Activated CD4-positive, alpha-beta T cell treated with anti-CD3 and anti-CD28 coated beads for 36 hours (primary cell): ENCODE results near the gene TKT. TPM values are rescaled to one million over a fixed set of nuclear protein-coding genes. Genes with fewer than 3 reads are reported as not detected.
"Not testable (repeated sequence)": the region's sequence is repeated elsewhere in the genome, so short reads cannot be mapped to it uniquely, and the experiment has no call there.

Source experiments
- ATAC-seq: fragments of 200-7000 bp; cut with Tn5 transposase; one replicate; pipeline ENCODE4 v1.10.0; 2021; ENCODE audit warnings: mild to moderate bottlenecking, moderate library complexity
- CTCF ChIA-PET: fragments of 350-600 bp; sonication (Branson Sonifier 250); formaldehyde crosslinking; loops from one replicate; lab custom pipeline; 2021; ENCODE audit warnings: antibody characterized with exemption; lab: Charles Lee
- POLR2A ChIA-PET: fragments of 350-600 bp; sonication (Branson Sonifier 250); formaldehyde crosslinking; loops from one replicate; lab custom pipeline; 2021; ENCODE audit warnings: antibody characterized with exemption, inconsistent platforms; lab: Charles Lee
- DNase-seq: peaks from one replicate; pipeline ENCODE4 v3.0.0-alpha.2; 2020
- H3K27ac Mint-ChIP-seq: one replicate; pipeline ENCODE4 v1.8.0; 2021; ENCODE audit warnings: mixed read lengths
- H3K27me3 Mint-ChIP-seq: one replicate; pipeline ENCODE4 v1.8.0; 2021; ENCODE audit warnings: mixed read lengths
- H3K36me3 Mint-ChIP-seq: one replicate; pipeline ENCODE4 v1.8.0; 2021; ENCODE audit warnings: low read depth, mixed read lengths
- H3K4me1 Mint-ChIP-seq: one replicate; pipeline ENCODE4 v1.8.0; 2021; ENCODE audit warnings: mixed read lengths
- H3K4me3 Mint-ChIP-seq: one replicate; pipeline ENCODE4 v1.8.0; 2021; ENCODE audit warnings: mild to moderate bottlenecking, moderate library complexity, mixed read lengths
- H3K9me3 Mint-ChIP-seq: one replicate; pipeline ENCODE4 v1.8.0; 2021; ENCODE audit warnings: low read depth, mixed read lengths
- intact Hi-C, 2 experiments: fragments of 100-400 bp; cut with DNase I in 1 of 2; cut with micrococcal nuclease in 1 of 2; formaldehyde crosslinking; loops; one replicate each; pipeline versions ENCODE4 v1.14.2 to v1.15.1; 2022 to 2024; cut with DNase I, micrococcal nuclease
- total RNA-seq, 2 experiments: library from RNA; stranded (reverse); gene quantifications; one replicate each; pipeline ENCODE4 v1.2.3, GENCODE V29; 2021

The TKT gene
- total RNA-seq, 2 experiments from 2014 or later: 320 to 418 TPM

DNA sequence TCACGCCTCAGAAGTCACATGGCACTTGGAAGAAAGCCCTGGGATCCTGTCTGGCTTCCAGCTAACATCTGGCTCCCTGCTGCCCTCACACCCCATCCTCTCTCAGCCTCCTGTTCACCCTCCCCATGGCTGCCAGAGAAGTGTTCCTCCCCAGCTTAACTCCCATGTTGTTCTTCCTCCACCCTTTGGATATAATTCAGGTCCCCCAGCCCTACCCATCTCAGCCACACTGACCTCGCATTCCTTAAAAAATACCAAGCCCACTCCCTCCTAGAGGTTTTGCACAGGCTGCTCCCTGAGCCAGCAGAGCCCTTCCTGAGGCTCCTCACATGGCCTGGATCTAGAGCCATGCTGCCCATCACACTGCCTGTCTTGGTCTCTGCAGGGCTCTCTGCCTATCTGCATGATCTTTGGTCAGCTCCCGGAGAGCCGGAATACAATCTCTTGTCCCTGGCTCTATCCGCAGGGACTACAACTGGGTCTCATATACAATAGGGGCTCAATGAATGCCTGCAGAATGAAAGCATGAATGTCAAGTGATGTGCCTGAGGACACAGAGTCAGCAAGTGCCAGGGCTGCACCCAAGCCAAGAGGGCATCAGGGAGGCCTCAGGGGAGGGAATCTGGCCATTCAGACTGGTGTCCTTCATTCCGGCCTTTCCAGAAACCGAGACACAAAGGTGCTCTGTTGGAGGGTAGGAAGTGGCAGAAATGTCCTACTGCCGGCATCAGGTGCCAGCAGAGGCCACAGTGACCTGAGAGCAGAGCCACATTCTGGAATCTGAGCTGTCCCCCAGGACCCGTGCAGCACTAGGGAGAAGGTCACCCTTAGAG, 3.8 kb upstream of the TKT start:
- POLR2A ChIA-PET: no interaction called here
- Mint-ChIP-seq H3K4me1 (no peaks in the 10 kb centered on the region), H3K27me3 (no peaks in the 10 kb centered on the region), H3K36me3 (peaks cover 1% of the 10 kb centered on the region), H3K9me3 (no peaks in the 10 kb centered on the region), H3K27ac (no peak overlapping the region), H3K4me3 (no peak overlapping the region)
- CTCF ChIA-PET: interaction anchor here (0.6 kb wide), 1 partner anchor 25 kb away, joined by 3 read pairs; no protein-coding TSS in a partner anchor
- ATAC-seq: no peak
- intact Hi-C loops: loop anchor here in 1 of 2 experiments (5.0 kb wide), 2 partner anchors 152 to 633 kb away; partner anchors contain the start of gene SELENOK
- no peak for DNase-seq

GRCh38 chr3:53258600-53259426, 3.0 kb upstream of the TKT start:
- intact Hi-C loops: loop anchor here in 1 of 2 experiments (5.0 kb wide), 2 partner anchors 152 to 633 kb away; partner anchors contain the start of gene SELENOK
- peaks cover 10% of the 10 kb centered on the region for H3K36me3 Mint-ChIP-seq
- CTCF ChIA-PET: interaction anchor here (0.6 kb wide), 1 partner anchor 24 kb away, joined by 3 read pairs; no protein-coding TSS in a partner anchor
- H3K27me3 Mint-ChIP-seq: no peaks in the 10 kb centered on the region
- POLR2A ChIA-PET: no interaction called here
- ATAC-seq (no peak), DNase-seq (no peak)
- H3K9me3 Mint-ChIP-seq: no peaks in the 10 kb centered on the region
- H3K4me3 Mint-ChIP-seq: no peak overlapping the region
- no peak overlapping the region for H3K27ac Mint-ChIP-seq
- H3K4me1 Mint-ChIP-seq: peaks cover 4% of the 10 kb centered on the region

GRCh38 chr3:53257465-53257864, 1.6 kb upstream of the TKT start:
- ChIA-PET CTCF (interaction anchor here (0.7 kb wide), 1 partner anchor 147 kb away, joined by 4 read pairs; no protein-coding TSS in a partner anchor), POLR2A (no interaction called here)
- no peak overlapping the region for H3K4me3 Mint-ChIP-seq
- H3K4me1 Mint-ChIP-seq: peaks cover 18% of the 10 kb centered on the region
- intact Hi-C loops: loop anchor here (2.0 to 5.0 kb wide), 4 partner anchors 150 to 635 kb away; partner anchors contain the start of genes SELENOK (in 2 of the 2) and SFMBT1 (in 1 of the 2)
- H3K27ac Mint-ChIP-seq: no peak overlapping the region
- DNase-seq (no peak), ATAC-seq (no peak)
- no peaks in the 10 kb centered on the region for H3K27me3 Mint-ChIP-seq
- no peaks in the 10 kb centered on the region for H3K9me3 Mint-ChIP-seq
- peaks cover 18% of the 10 kb centered on the region for H3K36me3 Mint-ChIP-seq

DNA sequence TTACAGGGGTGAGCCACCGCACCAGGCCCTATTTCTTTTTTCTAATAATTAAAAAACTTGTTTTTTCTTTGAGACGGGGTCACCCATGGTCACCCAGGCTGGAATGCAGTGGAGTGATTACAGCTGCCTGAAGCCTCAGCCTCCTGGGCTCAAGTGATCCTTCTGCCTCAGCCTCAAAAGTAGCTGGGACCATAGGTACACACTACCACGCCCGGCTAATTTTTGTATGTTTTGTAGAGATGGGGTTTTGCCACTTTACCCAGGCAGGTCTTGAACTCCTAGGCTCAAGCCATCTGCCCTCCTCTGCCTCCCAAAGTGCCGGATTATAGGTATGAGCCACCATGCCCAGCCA, 858 bp upstream of the TKT start:
- intact Hi-C loops: loop anchor here (1.0 to 5.0 kb wide), 7 partner anchors 31 to 636 kb away; partner anchors contain the start of genes SELENOK (in 2 of the 2), DCP1A (in 1 of the 2), PRKCD (in 1 of the 2) and SFMBT1 (in 1 of the 2)
- POLR2A ChIA-PET: no interaction called here
- CTCF ChIA-PET: no interaction called here
- no peaks in the 10 kb centered on the region for H3K27me3 Mint-ChIP-seq
- H3K9me3 Mint-ChIP-seq: no peaks in the 10 kb centered on the region
- H3K4me3 Mint-ChIP-seq: peak overlapping the region; percentile 87
- DNase-seq (no peak), ATAC-seq (no peak)
- no peak overlapping the region for H3K27ac Mint-ChIP-seq
- H3K4me1 Mint-ChIP-seq: peaks cover 26% of the 10 kb centered on the region
- peaks cover 21% of the 10 kb centered on the region for H3K36me3 Mint-ChIP-seq

DNA sequence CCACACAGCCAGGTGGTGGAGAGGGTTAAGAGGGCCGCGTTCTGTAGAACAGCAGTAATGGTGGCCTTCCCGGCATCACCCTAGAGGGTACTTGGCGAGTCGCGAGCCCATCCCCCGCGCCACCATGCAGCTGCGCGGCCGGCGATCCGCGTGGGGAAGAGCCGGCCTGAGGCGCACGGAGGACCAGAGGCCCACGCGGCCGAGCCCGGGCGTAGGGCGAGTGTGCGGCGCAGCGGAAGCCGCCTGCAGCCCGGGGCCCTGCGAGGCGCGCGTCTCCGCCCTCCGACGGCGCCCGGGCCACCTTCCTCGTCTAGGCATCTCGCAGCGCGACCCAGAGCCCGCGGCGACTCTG, 423 bp downstream of the TKT start:
- H3K4me1 Mint-ChIP-seq: peaks cover 37% of the 10 kb centered on the region
- H3K27ac Mint-ChIP-seq: peak overlapping the region; percentile 53
- H3K9me3 Mint-ChIP-seq: no peaks in the 10 kb centered on the region
- peak; percentile 66 for ATAC-seq
- H3K27me3 Mint-ChIP-seq: no peaks in the 10 kb centered on the region
- intact Hi-C loops: loop anchor here (1.0 to 5.0 kb wide), 3 partner anchors 125 to 637 kb away; partner anchors contain the start of genes RFT1 (in 1 of the 2) and SELENOK (in 1 of the 2)
- peak overlapping the region; percentile 87 for H3K4me3 Mint-ChIP-seq
- ChIA-PET CTCF (interaction anchor here (2.0 kb wide), 1 partner anchor 59 kb away, joined by 6 read pairs; no protein-coding TSS in a partner anchor), POLR2A (no interaction called here)
- peaks cover 21% of the 10 kb centered on the region for H3K36me3 Mint-ChIP-seq
- DNase-seq: peak; percentile 61

DNA sequence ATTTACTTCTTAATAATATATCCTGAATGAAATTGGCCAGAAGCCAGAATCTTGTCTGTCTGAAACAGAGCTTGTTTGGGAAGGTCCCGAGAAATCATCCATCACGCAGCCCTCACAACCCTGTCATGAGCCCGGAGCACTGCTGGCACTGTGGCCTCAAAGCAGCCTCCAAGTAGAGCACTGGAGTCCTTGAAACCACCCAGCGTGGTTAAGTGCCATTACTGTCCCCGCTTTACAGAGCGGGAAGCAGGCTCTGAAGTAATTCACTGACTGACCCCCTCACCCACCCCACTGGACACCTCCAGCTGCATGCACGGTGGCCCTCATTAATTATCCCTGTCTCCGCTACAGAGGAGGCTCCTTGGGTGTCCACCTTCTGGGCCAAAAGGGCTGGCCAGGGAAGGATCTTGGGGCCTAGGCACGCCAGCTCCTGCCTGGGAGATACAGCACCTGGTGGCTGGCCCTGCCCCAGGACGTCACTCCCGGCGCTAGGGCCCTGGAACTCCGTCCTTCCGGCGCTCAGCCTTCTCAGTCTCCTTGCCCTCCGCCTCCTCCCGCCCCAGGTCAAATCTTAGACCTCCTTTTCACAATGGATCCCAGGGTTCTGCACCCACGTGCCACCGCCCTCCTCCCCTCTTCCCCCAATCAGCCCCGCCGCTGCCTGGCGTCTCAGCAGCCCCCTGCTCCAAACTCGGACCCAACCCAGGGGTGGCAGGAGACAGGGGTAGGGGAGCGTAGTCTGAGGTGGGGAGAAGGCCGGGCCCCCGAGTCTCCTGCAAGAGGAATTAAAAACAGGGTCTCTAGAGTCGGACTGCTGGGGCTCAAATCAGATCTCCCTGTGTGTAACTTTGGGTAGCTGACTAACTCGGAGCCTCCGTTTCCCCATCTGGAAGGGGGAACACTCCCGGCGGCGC, 1.1 kb downstream of the TKT start:
- H3K9me3 Mint-ChIP-seq: no peaks in the 10 kb centered on the region
- intact Hi-C loops: loop anchor here (1.0 to 5.0 kb wide), 3 partner anchors 124 to 638 kb away; partner anchors contain the start of genes RFT1 (in 1 of the 2) and SELENOK (in 1 of the 2)
- ChIA-PET CTCF (interaction anchor here (0.9 to 2.0 kb wide), 3 partner anchors 59 to 151 kb away, joined by 3 to 6 read pairs (median 3); no protein-coding TSS in a partner anchor), POLR2A (interaction anchor here (0.6 kb wide), 1 partner anchor 599 kb away, joined by 3 read pairs; no protein-coding TSS in a partner anchor)
- H3K27ac Mint-ChIP-seq: peak overlapping the region; percentile 53
- no peaks in the 10 kb centered on the region for H3K27me3 Mint-ChIP-seq
- ATAC-seq (peak; percentile 58), DNase-seq (peak; percentile 80)
- peaks cover 43% of the 10 kb centered on the region for H3K4me1 Mint-ChIP-seq
- peaks cover 21% of the 10 kb centered on the region for H3K36me3 Mint-ChIP-seq
- H3K4me3 Mint-ChIP-seq: peak overlapping the region; percentile 87

DNA sequence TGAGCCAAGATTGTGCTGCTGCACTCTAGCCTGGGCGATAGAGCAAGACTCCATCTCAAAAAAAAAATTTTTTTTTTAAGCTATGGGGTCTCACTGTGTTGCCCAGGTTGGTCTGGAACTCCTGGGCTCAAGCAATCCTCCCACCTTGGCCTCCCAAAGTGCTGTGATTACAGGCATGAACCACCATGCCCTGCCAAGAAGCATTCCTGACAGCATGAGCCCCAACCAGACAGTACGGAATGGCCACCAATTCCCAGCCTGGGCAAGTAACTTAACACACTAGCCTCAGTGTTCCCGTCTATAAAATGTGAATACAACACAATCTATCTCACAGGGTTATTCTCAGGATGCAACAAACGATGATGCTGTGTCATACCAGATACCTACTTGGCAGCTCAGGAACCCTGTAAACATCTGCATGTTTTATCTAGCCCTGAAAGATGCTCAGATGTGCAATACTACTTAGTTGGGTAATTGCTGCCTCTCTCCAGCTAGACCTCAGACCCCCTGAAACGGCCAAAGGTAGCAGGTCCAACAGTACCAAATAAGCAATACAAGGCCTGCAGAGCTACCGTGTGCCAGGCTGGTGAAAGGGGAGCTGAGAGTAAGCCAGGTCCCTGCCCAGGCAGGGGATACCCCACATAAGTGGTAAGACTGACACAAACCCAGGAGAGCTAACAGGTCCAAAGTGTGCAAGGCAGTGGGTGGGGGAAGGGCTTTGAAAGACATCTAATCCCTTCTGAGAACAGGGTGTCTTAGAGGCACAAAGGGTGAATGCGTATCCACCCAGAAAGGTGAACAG, 1.9 kb downstream of the TKT start:
- peaks cover 21% of the 10 kb centered on the region for H3K36me3 Mint-ChIP-seq
- H3K4me1 Mint-ChIP-seq: peaks cover 44% of the 10 kb centered on the region
- H3K4me3 Mint-ChIP-seq: peak overlapping the region; percentile 87
- intact Hi-C loops: no loop called here
- peak overlapping the region; percentile 42 for H3K27ac Mint-ChIP-seq
- CTCF ChIA-PET: interaction anchor here (0.9 to 2.0 kb wide), 3 partner anchors 58 to 151 kb away, joined by 3 to 6 read pairs (median 3); no protein-coding TSS in a partner anchor
- peak; percentile 23 for DNase-seq
- no peak for ATAC-seq
- POLR2A ChIA-PET: interaction anchor here (0.6 kb wide), 1 partner anchor 600 kb away, joined by 3 read pairs; no protein-coding TSS in a partner anchor
- no peaks in the 10 kb centered on the region for H3K9me3 Mint-ChIP-seq
- H3K27me3 Mint-ChIP-seq: no peaks in the 10 kb centered on the region

GRCh38 chr3:53252947-53253322, 2.9 kb downstream of the TKT start:
- H3K36me3 Mint-ChIP-seq: peaks cover 25% of the 10 kb centered on the region
- POLR2A ChIA-PET, ATAC-seq, CTCF ChIA-PET, intact Hi-C loops, H3K9me3 Mint-ChIP-seq, H3K27me3 Mint-ChIP-seq, DNase-seq: not testable (repeated sequence)
- peak overlapping the region; percentile 42 for H3K27ac Mint-ChIP-seq
- peak overlapping the region; percentile 61 for H3K4me3 Mint-ChIP-seq
- H3K4me1 Mint-ChIP-seq: peaks cover 49% of the 10 kb centered on the region

GRCh38 chr3:53252096-53252946, 3.5 kb downstream of the TKT start:
- Mint-ChIP-seq H3K27me3 (no peaks in the 10 kb centered on the region), H3K36me3 (peaks cover 28% of the 10 kb centered on the region), H3K27ac (peak overlapping the region; percentile 37), H3K4me1 (peaks cover 53% of the 10 kb centered on the region), H3K9me3 (no peaks in the 10 kb centered on the region), H3K4me3 (peak overlapping the region; percentile 61)
- POLR2A ChIA-PET: interaction anchor here (0.6 kb wide), 1 partner anchor 541 kb away, joined by 4 read pairs; no protein-coding TSS in a partner anchor
- ATAC-seq: no peak
- peak; percentile 14 for DNase-seq
- intact Hi-C loops: no loop called here
- CTCF ChIA-PET: interaction anchor here (0.8 to 1.4 kb wide), 2 partner anchors 57 to 98 kb away, joined by 3 to 4 read pairs; no protein-coding TSS in a partner anchor
